ENCODE data around the gene SMC5. TPM values are rescaled to one million over a fixed set of nuclear protein-coding genes. Genes with fewer than 3 reads are reported as not detected.

Gene SMC5
- total RNA-seq, 4 donors from 2014 or later, result 16.2 to 250 (median 20.5) TPM

DNA sequence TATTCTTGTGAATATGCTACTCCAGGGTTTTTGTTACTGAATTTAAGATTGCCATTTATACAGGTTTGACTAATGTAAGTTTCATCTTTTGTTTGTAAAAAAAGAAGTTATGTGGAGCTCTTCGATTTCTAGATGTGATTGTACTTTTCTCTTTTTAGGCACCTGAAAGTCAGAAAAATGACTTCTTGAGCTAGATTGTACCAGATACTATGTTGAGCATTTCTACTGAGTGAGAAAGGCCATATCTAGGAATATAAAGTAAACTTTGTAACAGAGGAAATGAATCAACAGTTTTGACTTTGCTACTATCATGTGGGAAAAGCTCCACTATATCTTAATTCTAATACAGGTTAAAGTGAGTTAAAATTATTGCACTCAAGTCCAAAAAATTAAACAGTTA, 25.1 kb downstream of the SMC5 start:
- no peaks in the 10 kb centered on the region for H3K4me1 ChIP-seq
- no peak overlapping the region for H3K27ac ChIP-seq
- no peaks in the 10 kb centered on the region for H3K27me3 ChIP-seq
- in situ Hi-C loops (cut with MboI; ENCODE audit: low sequenced_read_pairs in 4 of 4) (no loop called here), intact Hi-C loops (cut with DNase I; ENCODE audit: low total_unique reads) (no loop called here)
- peaks cover 0 to 59% of the 10 kb centered on the region in 2 donors for H3K36me3 ChIP-seq
- ATAC-seq, result no peak
- no peak for TF ChIP-seq CTCF (IDR thresholded peaks at IDR 0.05 in 4 of 5, conservative IDR thresholded peaks at IDR 0.05 in 1 of 5)
- no peak for TF ChIP-seq POLR2A (IDR thresholded peaks at IDR 0.05)
- no peaks in the 10 kb centered on the region for H3K9me3 ChIP-seq
- no peak for DNase-seq
- no peak overlapping the region for H3K4me3 ChIP-seq

GRCh38 chr9:70285246-70285645, 26.5 kb downstream of the SMC5 start:
- TF ChIP-seq CTCF (IDR thresholded peaks at IDR 0.05 in 4 of 5, conservative IDR thresholded peaks at IDR 0.05 in 1 of 5) (no peak), POLR2A (IDR thresholded peaks at IDR 0.05) (no peak)

GRCh38 chr9:70285981-70286598, 27.3 kb downstream of the SMC5 start:
- H3K4me1 ChIP-seq, result no peaks in the 10 kb centered on the region
- in situ Hi-C loops (cut with MboI; ENCODE audit: low sequenced_read_pairs in 4 of 4), result no loop called here
- no peaks in the 10 kb centered on the region for H3K9me3 ChIP-seq
- DNase-seq, result no peak
- intact Hi-C loops (cut with DNase I; ENCODE audit: low total_unique reads), result no loop called here
- H3K36me3 ChIP-seq, result peaks cover 0 to 57% of the 10 kb centered on the region in 2 donors
- no peak overlapping the region for H3K27ac ChIP-seq
- H3K27me3 ChIP-seq, result no peaks in the 10 kb centered on the region
- ATAC-seq, result no peak
- H3K4me3 ChIP-seq, result no peak overlapping the region
- TF ChIP-seq CTCF (IDR thresholded peaks at IDR 0.05 in 4 of 5, conservative IDR thresholded peaks at IDR 0.05 in 1 of 5), result no peak
- TF ChIP-seq POLR2A (IDR thresholded peaks at IDR 0.05), result no peak

More at GRCh38 chr9:70285246-70285645, 26.5 kb downstream of the SMC5 start:
- H3K36me3 ChIP-seq, result peaks cover 0 to 60% of the 10 kb centered on the region in 2 donors
- intact Hi-C loops (cut with DNase I; ENCODE audit: low total_unique reads) (no loop called here), in situ Hi-C loops (cut with MboI; ENCODE audit: low sequenced_read_pairs in 4 of 4) (no loop called here)
- H3K4me1 ChIP-seq, result no peaks in the 10 kb centered on the region
- no peak for ATAC-seq
- DNase-seq, result no peak
- H3K27me3 ChIP-seq, result no peaks in the 10 kb centered on the region
- H3K9me3 ChIP-seq, result no peaks in the 10 kb centered on the region
- no peak overlapping the region for H3K4me3 ChIP-seq
- no peak overlapping the region for H3K27ac ChIP-seq

DNA sequence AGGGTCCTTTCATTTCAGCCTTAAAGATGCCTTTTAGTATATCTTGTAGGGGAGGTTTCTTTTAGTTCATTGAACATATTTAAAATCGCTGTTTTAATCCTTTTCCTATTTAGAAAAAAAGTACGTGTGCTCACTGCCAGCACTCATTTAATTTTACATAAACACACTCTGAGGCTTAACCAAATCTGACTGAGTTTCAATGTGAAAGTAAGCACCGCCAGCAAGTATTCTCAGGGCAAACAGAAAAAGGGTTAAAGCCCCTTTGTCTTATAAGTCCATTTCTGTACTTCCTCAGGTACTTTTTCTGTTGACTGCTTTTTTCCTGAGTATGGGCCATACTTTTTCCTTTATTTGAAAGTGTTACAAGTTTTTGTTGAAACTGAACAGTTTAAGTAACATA, 31.8 kb downstream of the SMC5 start:
- ATAC-seq (no peak), DNase-seq (no peak)
- Histone ChIP-seq H3K36me3 (peaks cover 0 to 42% of the 10 kb centered on the region in 2 donors), H3K4me1 (peaks cover 0 to 12% of the 10 kb centered on the region in 2 donors), H3K4me3 (no peak overlapping the region), H3K27me3 (no peaks in the 10 kb centered on the region), H3K9me3 (no peaks in the 10 kb centered on the region), H3K27ac (no peak overlapping the region)
- TF ChIP-seq CTCF (IDR thresholded peaks at IDR 0.05 in 4 of 5, conservative IDR thresholded peaks at IDR 0.05 in 1 of 5) (no peak), POLR2A (IDR thresholded peaks at IDR 0.05) (no peak)
- in situ Hi-C loops (cut with MboI; ENCODE audit: low sequenced_read_pairs in 4 of 4), result no loop called here
- intact Hi-C loops (cut with DNase I; ENCODE audit: low total_unique reads), result no loop called here

DNA sequence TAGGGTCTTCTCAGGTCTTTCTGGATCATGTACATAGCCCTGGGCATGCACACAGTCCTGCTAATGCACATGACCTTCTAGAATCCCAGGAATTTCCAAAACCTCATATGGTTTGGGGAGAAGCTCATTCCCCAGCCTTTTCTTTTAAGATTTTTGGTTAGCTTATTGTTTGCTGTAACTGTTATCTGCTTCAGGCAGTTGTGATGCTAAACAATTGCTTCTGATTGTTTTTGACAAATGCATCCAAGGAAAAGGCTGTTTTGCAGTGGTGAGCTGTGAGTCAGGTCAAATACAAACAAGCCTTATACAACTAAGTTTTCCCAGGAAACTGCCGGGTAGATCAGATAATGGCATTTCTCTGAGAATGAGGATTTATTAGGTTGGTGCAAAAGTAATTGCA, 32.7 kb downstream of the SMC5 start:
- peaks cover 0 to 34% of the 10 kb centered on the region in 2 donors for H3K36me3 ChIP-seq
- no peak for TF ChIP-seq CTCF (IDR thresholded peaks at IDR 0.05 in 4 of 5, conservative IDR thresholded peaks at IDR 0.05 in 1 of 5)
- no peak for TF ChIP-seq POLR2A (IDR thresholded peaks at IDR 0.05)
- intact Hi-C loops (cut with DNase I; ENCODE audit: low total_unique reads) (no loop called here), in situ Hi-C loops (cut with MboI; ENCODE audit: low sequenced_read_pairs in 4 of 4) (no loop called here)
- ATAC-seq, result no peak
- DNase-seq, result no peak
- H3K27ac ChIP-seq, result no peak overlapping the region
- peaks cover 0 to 12% of the 10 kb centered on the region in 2 donors for H3K4me1 ChIP-seq
- H3K4me3 ChIP-seq, result no peak overlapping the region
- H3K9me3 ChIP-seq, result no peaks in the 10 kb centered on the region
- no peaks in the 10 kb centered on the region for H3K27me3 ChIP-seq

Measured in gastrocnemius medialis (tissue), 4 donors.